ENCODE data around the gene LRRC56. TPM values are rescaled to one million over a fixed set of nuclear protein-coding genes. Genes with fewer than 3 reads are reported as not detected.

The LRRC56 gene
- total and polyA plus RNA-seq, 2 donors (not counting 1 experiment from before 2014, with no cell fraction given): 0.28 to 1.3 TPM

GRCh38 chr11:529728-530411 is 7.5 kb upstream of the LRRC56 start:
- Histone ChIP-seq H3K27me3 (ENCODE audit: control insufficient read depth, insufficient read depth, low read length) (no peaks in the 10 kb centered on the region), H3K9me3 (ENCODE audit: control insufficient read depth, insufficient read depth, low read depth, low read length) (no peaks in the 10 kb centered on the region), H3K4me3 (replicated peaks in 1 of 4; ENCODE audit: control extremely low read depth in 1 of 4, insufficient read depth in 1 of 4, low read depth in 3 of 4, low read length in 4 of 4) (no peak overlapping the region), H2AFZ (ENCODE audit: low read length) (no peak overlapping the region), H3K9ac (ENCODE audit: insufficient read depth, low read length) (no peak overlapping the region), H3K79me2 (ENCODE audit: control insufficient read depth, insufficient read depth, low read length) (peaks cover 12% of the 10 kb centered on the region), H3K4me2 (ENCODE audit: extremely low read depth, insufficient read depth, low read length) (no peak overlapping the region), H4K20me1 (ENCODE audit: control insufficient read depth, extremely low read depth, insufficient read depth, low read length) (no peaks in the 10 kb centered on the region), H3K27ac (ENCODE audit: insufficient read depth, low read length) (no peak overlapping the region), H3K36me3 (ENCODE audit: control insufficient read depth, insufficient read depth, low read length) (peaks cover 15% of the 10 kb centered on the region), H3K4me1 (ENCODE audit: control insufficient read depth, extremely low read depth, insufficient read depth, low read length) (no peaks in the 10 kb centered on the region)
- DNase-seq (ENCODE audit: low read depth in 2 of 2): no peak
- TF ChIP-seq CTCF (conservative IDR thresholded peaks at IDR 0.05 in 1 of 2, IDR thresholded peaks at IDR 0.05 in 1 of 2; ENCODE audit: low read depth in 1 of 2, low read length in 2 of 2) (no peak), EZH2 (IDR thresholded peaks at IDR 0.05; ENCODE audit: low read length, missing control alignments) (no peak)

GRCh38 chr11:530960-531831 is 6.1 kb upstream of the LRRC56 start:
- H3K27me3 ChIP-seq (ENCODE audit: control insufficient read depth, insufficient read depth, low read length): no peaks in the 10 kb centered on the region
- H3K27ac ChIP-seq (ENCODE audit: insufficient read depth, low read length): no peak overlapping the region
- H3K9ac ChIP-seq (ENCODE audit: insufficient read depth, low read length): no peak overlapping the region
- H4K20me1 ChIP-seq (ENCODE audit: control insufficient read depth, extremely low read depth, insufficient read depth, low read length): no peaks in the 10 kb centered on the region
- no peak for DNase-seq (ENCODE audit: low read depth in 2 of 2)
- H3K4me3 ChIP-seq (replicated peaks in 1 of 4; ENCODE audit: control extremely low read depth in 1 of 4, insufficient read depth in 1 of 4, low read depth in 3 of 4, low read length in 4 of 4): no peak overlapping the region
- H3K4me1 ChIP-seq (ENCODE audit: control insufficient read depth, extremely low read depth, insufficient read depth, low read length): no peaks in the 10 kb centered on the region
- H3K4me2 ChIP-seq (ENCODE audit: extremely low read depth, insufficient read depth, low read length): no peak overlapping the region
- no peak for TF ChIP-seq CTCF (conservative IDR thresholded peaks at IDR 0.05 in 1 of 2, IDR thresholded peaks at IDR 0.05 in 1 of 2; ENCODE audit: low read depth in 1 of 2, low read length in 2 of 2)
- TF ChIP-seq EZH2 (IDR thresholded peaks at IDR 0.05; ENCODE audit: low read length, missing control alignments): no peak
- H3K36me3 ChIP-seq (ENCODE audit: control insufficient read depth, insufficient read depth, low read length): peaks cover 15% of the 10 kb centered on the region
- H2AFZ ChIP-seq (ENCODE audit: low read length): no peak overlapping the region
- H3K79me2 ChIP-seq (ENCODE audit: control insufficient read depth, insufficient read depth, low read length): peaks cover 12% of the 10 kb centered on the region
- no peaks in the 10 kb centered on the region for H3K9me3 ChIP-seq (ENCODE audit: control insufficient read depth, insufficient read depth, low read depth, low read length)

GRCh38 chr11:531919-532526 is 5.3 kb upstream of the LRRC56 start:
- no peaks in the 10 kb centered on the region for H3K4me1 ChIP-seq (ENCODE audit: control insufficient read depth, extremely low read depth, insufficient read depth, low read length)
- H3K27ac ChIP-seq (ENCODE audit: insufficient read depth, low read length): no peak overlapping the region
- H3K4me3 ChIP-seq (replicated peaks in 1 of 4; ENCODE audit: control extremely low read depth in 1 of 4, insufficient read depth in 1 of 4, low read depth in 3 of 4, low read length in 4 of 4): no peak overlapping the region
- H3K27me3 ChIP-seq (ENCODE audit: control insufficient read depth, insufficient read depth, low read length): no peaks in the 10 kb centered on the region
- no peak overlapping the region for H2AFZ ChIP-seq (ENCODE audit: low read length)
- H3K4me2 ChIP-seq (ENCODE audit: extremely low read depth, insufficient read depth, low read length): no peak overlapping the region
- no peak for DNase-seq (ENCODE audit: low read depth in 2 of 2)
- H3K9ac ChIP-seq (ENCODE audit: insufficient read depth, low read length): no peak overlapping the region
- H4K20me1 ChIP-seq (ENCODE audit: control insufficient read depth, extremely low read depth, insufficient read depth, low read length): no peaks in the 10 kb centered on the region
- no peaks in the 10 kb centered on the region for H3K9me3 ChIP-seq (ENCODE audit: control insufficient read depth, insufficient read depth, low read depth, low read length)
- H3K79me2 ChIP-seq (ENCODE audit: control insufficient read depth, insufficient read depth, low read length): peaks cover 12% of the 10 kb centered on the region
- no peak for TF ChIP-seq EZH2 (IDR thresholded peaks at IDR 0.05; ENCODE audit: low read length, missing control alignments)
- TF ChIP-seq CTCF (conservative IDR thresholded peaks at IDR 0.05 in 1 of 2, IDR thresholded peaks at IDR 0.05 in 1 of 2; ENCODE audit: low read depth in 1 of 2, low read length in 2 of 2): no peak
- H3K36me3 ChIP-seq (ENCODE audit: control insufficient read depth, insufficient read depth, low read length): peaks cover 15% of the 10 kb centered on the region

All from fibroblast of lung (primary cell).